ENCODE data around the gene KIAA1671.

DNA sequence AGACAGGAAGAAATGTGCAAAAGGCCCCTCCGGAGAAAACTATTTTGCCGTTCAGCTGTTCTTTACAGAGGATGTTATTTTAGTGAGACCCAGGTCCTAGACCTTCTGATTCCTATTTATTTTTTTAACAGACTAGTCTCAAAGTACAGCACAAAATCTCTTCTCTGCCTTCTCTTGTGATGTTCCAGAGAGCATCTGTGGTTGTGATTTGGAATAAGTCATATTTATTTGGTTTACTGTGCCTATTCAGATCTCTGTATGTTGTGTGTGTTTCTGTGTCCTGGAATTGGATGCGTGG, 26.1 kb upstream of the KIAA1671 start:
- no peak for TF ChIP-seq EZH2phosphoT487 (IDR thresholded peaks at IDR 0.05; ENCODE audit: borderline replicate concordance, low read depth)
- TF ChIP-seq, protein P1, sequence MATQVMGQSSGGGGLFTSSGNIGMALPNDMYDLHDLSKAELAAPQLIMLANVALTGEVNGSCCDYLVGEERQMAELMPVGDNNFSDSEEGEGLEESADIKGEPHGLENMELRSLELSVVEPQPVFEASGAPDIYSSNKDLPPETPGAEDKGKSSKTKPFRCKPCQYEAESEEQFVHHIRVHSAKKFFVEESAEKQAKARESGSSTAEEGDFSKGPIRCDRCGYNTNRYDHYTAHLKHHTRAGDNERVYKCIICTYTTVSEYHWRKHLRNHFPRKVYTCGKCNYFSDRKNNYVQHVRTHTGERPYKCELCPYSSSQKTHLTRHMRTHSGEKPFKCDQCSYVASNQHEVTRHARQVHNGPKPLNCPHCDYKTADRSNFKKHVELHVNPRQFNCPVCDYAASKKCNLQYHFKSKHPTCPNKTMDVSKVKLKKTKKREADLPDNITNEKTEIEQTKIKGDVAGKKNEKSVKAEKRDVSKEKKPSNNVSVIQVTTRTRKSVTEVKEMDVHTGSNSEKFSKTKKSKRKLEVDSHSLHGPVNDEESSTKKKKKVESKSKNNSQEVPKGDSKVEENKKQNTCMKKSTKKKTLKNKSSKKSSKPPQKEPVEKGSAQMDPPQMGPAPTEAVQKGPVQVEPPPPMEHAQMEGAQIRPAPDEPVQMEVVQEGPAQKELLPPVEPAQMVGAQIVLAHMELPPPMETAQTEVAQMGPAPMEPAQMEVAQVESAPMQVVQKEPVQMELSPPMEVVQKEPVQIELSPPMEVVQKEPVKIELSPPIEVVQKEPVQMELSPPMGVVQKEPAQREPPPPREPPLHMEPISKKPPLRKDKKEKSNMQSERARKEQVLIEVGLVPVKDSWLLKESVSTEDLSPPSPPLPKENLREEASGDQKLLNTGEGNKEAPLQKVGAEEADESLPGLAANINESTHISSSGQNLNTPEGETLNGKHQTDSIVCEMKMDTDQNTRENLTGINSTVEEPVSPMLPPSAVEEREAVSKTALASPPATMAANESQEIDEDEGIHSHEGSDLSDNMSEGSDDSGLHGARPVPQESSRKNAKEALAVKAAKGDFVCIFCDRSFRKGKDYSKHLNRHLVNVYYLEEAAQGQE (IDR thresholded peaks at IDR 0.05; ENCODE audit: low read depth, low read length): no peak
- TF ChIP-seq, protein P2, sequence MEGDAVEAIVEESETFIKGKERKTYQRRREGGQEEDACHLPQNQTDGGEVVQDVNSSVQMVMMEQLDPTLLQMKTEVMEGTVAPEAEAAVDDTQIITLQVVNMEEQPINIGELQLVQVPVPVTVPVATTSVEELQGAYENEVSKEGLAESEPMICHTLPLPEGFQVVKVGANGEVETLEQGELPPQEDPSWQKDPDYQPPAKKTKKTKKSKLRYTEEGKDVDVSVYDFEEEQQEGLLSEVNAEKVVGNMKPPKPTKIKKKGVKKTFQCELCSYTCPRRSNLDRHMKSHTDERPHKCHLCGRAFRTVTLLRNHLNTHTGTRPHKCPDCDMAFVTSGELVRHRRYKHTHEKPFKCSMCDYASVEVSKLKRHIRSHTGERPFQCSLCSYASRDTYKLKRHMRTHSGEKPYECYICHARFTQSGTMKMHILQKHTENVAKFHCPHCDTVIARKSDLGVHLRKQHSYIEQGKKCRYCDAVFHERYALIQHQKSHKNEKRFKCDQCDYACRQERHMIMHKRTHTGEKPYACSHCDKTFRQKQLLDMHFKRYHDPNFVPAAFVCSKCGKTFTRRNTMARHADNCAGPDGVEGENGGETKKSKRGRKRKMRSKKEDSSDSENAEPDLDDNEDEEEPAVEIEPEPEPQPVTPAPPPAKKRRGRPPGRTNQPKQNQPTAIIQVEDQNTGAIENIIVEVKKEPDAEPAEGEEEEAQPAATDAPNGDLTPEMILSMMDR (IDR thresholded peaks at IDR 0.05): no peak
- TF ChIP-seq MXI1 (IDR thresholded peaks at IDR 0.05; ENCODE audit: low read depth, low read length): no peak
- no peak for TF ChIP-seq YY1 (IDR thresholded peaks at IDR 0.05; ENCODE audit: low read depth)
